ENCODE results near the gene SYCE3.
"Not testable (repeated sequence)": the region's sequence is repeated elsewhere in the genome, so short reads cannot be mapped to it uniquely, and the experiment has no call there.

SYCE3 gene

GRCh38 chr22:50562523-50563412 is at the start of gene SYCE3:
TSS of gene SYCE3 (minus strand) at chr22:50562919. CDS start at chr22:50556405, 6,514 bp downstream.
- peak; percentile 96 to 98 (median 98) for DNase-seq (ENCODE audit: low read depth in 2 of 3, low spot score in 1 of 3)

- DNase-seq (ENCODE audit: low read depth in 2 of 3, low spot score in 1 of 3): no peak
Measured at GRCh38 chr22:50612168-50612527, 49.4 kb upstream of the SYCE3 start.

GRCh38 chr22:50611341-50612060 is 48.8 kb upstream of the SYCE3 start:
- no peak for DNase-seq (ENCODE audit: low read depth in 2 of 3, low spot score in 1 of 3)

- no peak for DNase-seq (ENCODE audit: low read depth in 2 of 3, low spot score in 1 of 3)
Measured at GRCh38 chr22:50610581-50610980, 47.9 kb upstream of the SYCE3 start.

- DNase-seq (ENCODE audit: low read depth in 2 of 3, low spot score in 1 of 3): no peak
Measured at GRCh38 chr22:50610041-50610451, 47.3 kb upstream of the SYCE3 start.

- no peak for DNase-seq (ENCODE audit: low read depth in 2 of 3, low spot score in 1 of 3)
Measured at GRCh38 chr22:50609599-50609998, 46.9 kb upstream of the SYCE3 start.

GRCh38 chr22:50608996-50609395 is 46.3 kb upstream of the SYCE3 start:
- DNase-seq (ENCODE audit: low read depth in 2 of 3, low spot score in 1 of 3): no peak

GRCh38 chr22:50608058-50608840 is 45.5 kb upstream of the SYCE3 start:
- not testable (repeated sequence) for DNase-seq (ENCODE audit: low read depth in 2 of 3, low spot score in 1 of 3)

GRCh38 chr22:50607659-50608020 is 44.9 kb upstream of the SYCE3 start:
- DNase-seq (ENCODE audit: low read depth in 2 of 3, low spot score in 1 of 3): no peak

- no peak for DNase-seq (ENCODE audit: low read depth in 2 of 3, low spot score in 1 of 3)
Measured at GRCh38 chr22:50606946-50607658, 44.4 kb upstream of the SYCE3 start.

GRCh38 chr22:50606165-50606945 is 43.6 kb upstream of the SYCE3 start:
- DNase-seq (ENCODE audit: low read depth in 2 of 3, low spot score in 1 of 3): no peak

- no peak for DNase-seq (ENCODE audit: low read depth in 2 of 3, low spot score in 1 of 3)
Measured at GRCh38 chr22:50605613-50606074, 42.9 kb upstream of the SYCE3 start.

- no peak for DNase-seq (ENCODE audit: low read depth in 2 of 3, low spot score in 1 of 3)
Measured at GRCh38 chr22:50605002-50605612, 42.4 kb upstream of the SYCE3 start.

GRCh38 chr22:50604256-50605001 is 41.7 kb upstream of the SYCE3 start:
- no peak for DNase-seq (ENCODE audit: low read depth in 2 of 3, low spot score in 1 of 3)

GRCh38 chr22:50603511-50604255 is 41.0 kb upstream of the SYCE3 start:
- no peak for DNase-seq (ENCODE audit: low read depth in 2 of 3, low spot score in 1 of 3)

GRCh38 chr22:50602338-50602700 is 39.6 kb upstream of the SYCE3 start:
- DNase-seq (ENCODE audit: low read depth in 2 of 3, low spot score in 1 of 3): no peak

- no peak for DNase-seq (ENCODE audit: low read depth in 2 of 3, low spot score in 1 of 3)
Measured at GRCh38 chr22:50601669-50602337, 39.1 kb upstream of the SYCE3 start.

All from stimulated activated CD4-positive, alpha-beta T cell treated with anti-CD3 and anti-CD28 coated beads, Interleukin-12 subunit alpha, Interleukin-12 subunit beta, amount 100 ng/mL, for 48 hours (primary cell).